ENCODE results near the gene NRSN2. TPM values are rescaled to one million over a fixed set of nuclear protein-coding genes. Genes with fewer than 3 reads are reported as not detected.
"Not testable (repeated sequence)": the region's sequence is repeated elsewhere in the genome, so short reads cannot be mapped to it uniquely, and the experiment has no call there.

The NRSN2 gene
- total RNA-seq, 1 experiment from 2014 or later = 44.9 TPM

GRCh38 chr20:389220-389619, 42.3 kb downstream of the NRSN2 start:
- no peak for DNase-seq (ENCODE audit: low read depth, low spot score)
- Histone ChIP-seq H3K9me3 (ENCODE audit: control insufficient read depth, insufficient read depth, low read depth, low read length) (no peaks in the 10 kb centered on the region), H3K4me1 (ENCODE audit: control insufficient read depth, insufficient read depth, low read length) (no peaks in the 10 kb centered on the region; the same call in 1 of the 2 replicates), H3K27me3 (ENCODE audit: control insufficient read depth, insufficient read depth, low read length) (no peaks in the 10 kb centered on the region), H3K4me3 (ENCODE audit: low read depth in 2 of 2, low read length in 2 of 2) (no peak overlapping the region), H3K27ac (ENCODE audit: low read length) (no peak overlapping the region), H3K36me3 (ENCODE audit: control insufficient read depth, insufficient read depth, low read length) (peaks cover 2% of the 10 kb centered on the region; the same call in 1 of the 2 replicates)
- ChIA-PET POLR2A (no interaction called here), CTCF (no interaction called here)
- TF ChIP-seq SIN3A (IDR thresholded peaks at IDR 0.05; ENCODE audit: borderline replicate concordance, insufficient read depth, low read depth, low read length) (no peak), TCF7L2 (IDR thresholded peaks at IDR 0.05; ENCODE audit: low read depth, low read length) (no peak), CTCF (IDR thresholded peaks at IDR 0.05) (no peak), REST (IDR thresholded peaks at IDR 0.05; ENCODE audit: insufficient read depth in 1 of 2, low read depth in 2 of 2, low read length in 1 of 2) (no peak), POLR2AphosphoS5 (IDR thresholded peaks at IDR 0.05; ENCODE audit: low read depth, low read length) (no peak)
- intact Hi-C loops (cut with micrococcal nuclease; ENCODE audit: unreplicated experiment) (no loop called here), in situ Hi-C loops (cut with HindIII; ENCODE audit: low pct_unique_long_range_greater_than_20kb, low sequenced_read_pairs) (no loop called here)
- ATAC-seq = no peak
- BruUV-seq (replicated peaks) = no TSS peak

- Histone ChIP-seq H3K4me3 (ENCODE audit: low read depth in 2 of 2, low read length in 2 of 2) (no peak overlapping the region), H3K27me3 (ENCODE audit: control insufficient read depth, insufficient read depth, low read length) (no peaks in the 10 kb centered on the region), H3K36me3 (ENCODE audit: control insufficient read depth, insufficient read depth, low read length) (peaks cover 2% of the 10 kb centered on the region; the same call in 1 of the 2 replicates), H3K9me3 (ENCODE audit: control insufficient read depth, insufficient read depth, low read depth, low read length) (no peaks in the 10 kb centered on the region), H3K4me1 (ENCODE audit: control insufficient read depth, insufficient read depth, low read length) (no peaks in the 10 kb centered on the region), H3K27ac (ENCODE audit: low read length) (no peak overlapping the region)
- POLR2A ChIA-PET = no interaction called here
- in situ Hi-C loops (cut with HindIII; ENCODE audit: low pct_unique_long_range_greater_than_20kb, low sequenced_read_pairs) = no loop called here
- CTCF ChIA-PET = no interaction called here
- ATAC-seq (peak; percentile 57), DNase-seq (ENCODE audit: low read depth, low spot score) (no peak)
- no TSS peak for BruUV-seq (replicated peaks)
- intact Hi-C loops (cut with micrococcal nuclease; ENCODE audit: unreplicated experiment) = no loop called here
- no peak for TF ChIP-seq TCF7L2 (IDR thresholded peaks at IDR 0.05; ENCODE audit: low read depth, low read length)
Measured at GRCh38 chr20:391041-391711, 44.3 kb downstream of the NRSN2 start.

GRCh38 chr20:393296-393695, 46.4 kb downstream of the NRSN2 start:
- H3K4me1 ChIP-seq (ENCODE audit: control insufficient read depth, insufficient read depth, low read length); H3K4me3 ChIP-seq (ENCODE audit: low read depth in 2 of 2, low read length in 2 of 2); H3K27ac ChIP-seq (ENCODE audit: low read length); intact Hi-C loops (cut with micrococcal nuclease; ENCODE audit: unreplicated experiment); H3K9me3 ChIP-seq (ENCODE audit: control insufficient read depth, insufficient read depth, low read depth, low read length); in situ Hi-C loops (cut with HindIII; ENCODE audit: low pct_unique_long_range_greater_than_20kb, low sequenced_read_pairs); H3K27me3 ChIP-seq (ENCODE audit: control insufficient read depth, insufficient read depth, low read length); H3K36me3 ChIP-seq (ENCODE audit: control insufficient read depth, insufficient read depth, low read length); ATAC-seq; BruUV-seq (replicated peaks); DNase-seq (ENCODE audit: low read depth, low spot score): not testable (repeated sequence)
- CTCF ChIA-PET = interaction anchor here (0.9 kb wide), 1 partner anchor 10 kb away, joined by 3 read pairs; no protein-coding TSS in a partner anchor
- POLR2A ChIA-PET = interaction anchor here (0.9 kb wide), 1 partner anchor 30 kb away, joined by 3 read pairs; no protein-coding TSS in a partner anchor
